Keratinocyte (primary cell): ENCODE results near the gene MAD1L1. TPM values are rescaled to one million over a fixed set of nuclear protein-coding genes. Genes with fewer than 3 reads are reported as not detected.

Experiments used
- DNase-seq: peaks from one replicate; pipeline ENCODE4 v3.0.0-alpha.2; 2011; ENCODE audit warnings: low read depth, missing footprints, low spot score
- FAIRE-seq: peaks from 2 replicates; lab custom pipeline; 2011; peaks lifted over from hg19 to GRCh38; lab: Jason Lieb, UNC
- H2AFZ ChIP-seq: 2 replicates; pipeline ENCODE4 v1.6.0; 2012; ENCODE audit warnings: low read length, control low read depth, inconsistent platforms; ENCODE audit not compliant: control insufficient read depth
- H3K27ac ChIP-seq: 2 replicates; pipeline ENCODE4 v1.5.1; 2011; ENCODE audit warnings: low read length; ENCODE audit not compliant: control insufficient read depth, insufficient read depth
- H3K27me3 ChIP-seq: 3 replicates; pipeline ENCODE4 v1.6.0; 2011; ENCODE audit warnings: low read length; ENCODE audit not compliant: control insufficient read depth, insufficient read depth; ENCODE audit errors: extremely low read depth
- H3K36me3 ChIP-seq, 2 experiments: 2 replicates in 1 of 2; 3 replicates in 1 of 2; pipeline ENCODE4 v1.5.1; 2011; ENCODE audit warnings: low read length in 2 of 2, mild to moderate bottlenecking in 1 of 2; ENCODE audit not compliant: control insufficient read depth in 2 of 2, insufficient read depth in 2 of 2; ENCODE audit errors: extremely low read depth in 1 of 2
- H3K4me1 ChIP-seq: 3 replicates; pipeline ENCODE4 v1.5.1; 2011; ENCODE audit warnings: low read length; ENCODE audit not compliant: control insufficient read depth, insufficient read depth; ENCODE audit errors: extremely low read depth
- H3K4me2 ChIP-seq: 3 replicates; pipeline ENCODE4 v1.6.0; 2011; ENCODE audit warnings: low read depth, low read length; ENCODE audit not compliant: control insufficient read depth, insufficient read depth; ENCODE audit errors: extremely low read depth
- H3K4me3 ChIP-seq, 3 experiments: fragments of 200-600 bp in 1 of 3; sonication (generic) in 1 of 3; 2 replicates in 2 of 3; 3 replicates in 1 of 3; pipeline ENCODE4 v1.5.1; 2011 to 2016; ENCODE audit warnings: low read length in 3 of 3, mild to moderate bottlenecking in 3 of 3, control low read depth in 2 of 3, inconsistent platforms in 1 of 3, low read depth in 1 of 3, mixed read lengths in 1 of 3, mixed run types in 1 of 3, moderate library complexity in 1 of 3; ENCODE audit not compliant: control insufficient read depth in 2 of 3, insufficient read depth in 2 of 3; ENCODE audit errors: extremely low read depth in 1 of 3
- H3K79me2 ChIP-seq: 2 replicates; pipeline ENCODE4 v1.6.0; 2012; ENCODE audit warnings: low read length; ENCODE audit not compliant: control insufficient read depth, insufficient read depth
- H3K9ac ChIP-seq: 3 replicates; pipeline ENCODE4 v1.6.0; 2011; ENCODE audit warnings: low read length; ENCODE audit not compliant: control insufficient read depth, insufficient read depth; ENCODE audit errors: extremely low read depth
- H3K9me1 ChIP-seq: 3 replicates; pipeline ENCODE4 v1.6.0; 2011; ENCODE audit warnings: low read length; ENCODE audit not compliant: control insufficient read depth, insufficient read depth; ENCODE audit errors: extremely low read depth
- H3K9me3 ChIP-seq: 2 replicates; pipeline ENCODE4 v1.5.1; 2012; ENCODE audit warnings: low read depth, low read length; ENCODE audit not compliant: control insufficient read depth
- H4K20me1 ChIP-seq: 3 replicates; pipeline ENCODE4 v1.6.0; 2011; ENCODE audit warnings: low read length; ENCODE audit not compliant: control insufficient read depth, insufficient read depth; ENCODE audit errors: extremely low read depth
- CTCF ChIP-seq, 3 experiments: IDR thresholded peaks in 1 of 3; conservative IDR thresholded peaks in 1 of 3; optimal IDR thresholded peaks in 1 of 3; 2 replicates in 2 of 3; 3 replicates in 1 of 3; pipeline versions ENCODE3 to v1.5.1; 2011; ENCODE audit warnings: low read length in 3 of 3, mild to moderate bottlenecking in 3 of 3, moderate library complexity in 2 of 3, control low read depth in 1 of 3, inconsistent platforms in 1 of 3; ENCODE audit not compliant: insufficient read depth in 2 of 3; ENCODE audit errors: extremely low read depth in 1 of 3
- EZH2 ChIP-seq: IDR thresholded peaks from one replicate; pipeline ENCODE4 v1.6.1; 2012; ENCODE audit warnings: inconsistent platforms, mild to moderate bottlenecking, low read length, moderate library complexity
- dilution Hi-C: fragments of 300-500 bp; cut with MboI; formaldehyde crosslinking; loops from one replicate; pipeline ENCODE4 v1.7.0; 2020; ENCODE audit warnings: low sequenced_read_pairs; ENCODE audit not compliant: extremely low pct_ligation_motif_present
- polyA plus RNA-seq, 5 experiments: library from polyadenylated mRNA; depleted of rRNA in 3 of 5; stranded (reverse) in 3 of 5; stranded (forward) in 1 of 5; unstranded in 1 of 5; fragments of >200 nt; gene quantifications; 1 replicate in 1 of 5; 2 replicates in 3 of 5; 3 replicates in 1 of 5; pipeline versions ENCODE4 v1.2.1 to v1.2.3, GENCODE V29; 2011 to 2012; ENCODE audit warnings: missing spikeins in 2 of 5, low read depth in 1 of 5, low replicate concordance in 1 of 5

MAD1L1 gene
- polyA plus RNA-seq, 1 donor (not counting 4 experiments of a cell fraction or from before 2014, with no cell fraction given), result 18.0 TPM

DNA sequence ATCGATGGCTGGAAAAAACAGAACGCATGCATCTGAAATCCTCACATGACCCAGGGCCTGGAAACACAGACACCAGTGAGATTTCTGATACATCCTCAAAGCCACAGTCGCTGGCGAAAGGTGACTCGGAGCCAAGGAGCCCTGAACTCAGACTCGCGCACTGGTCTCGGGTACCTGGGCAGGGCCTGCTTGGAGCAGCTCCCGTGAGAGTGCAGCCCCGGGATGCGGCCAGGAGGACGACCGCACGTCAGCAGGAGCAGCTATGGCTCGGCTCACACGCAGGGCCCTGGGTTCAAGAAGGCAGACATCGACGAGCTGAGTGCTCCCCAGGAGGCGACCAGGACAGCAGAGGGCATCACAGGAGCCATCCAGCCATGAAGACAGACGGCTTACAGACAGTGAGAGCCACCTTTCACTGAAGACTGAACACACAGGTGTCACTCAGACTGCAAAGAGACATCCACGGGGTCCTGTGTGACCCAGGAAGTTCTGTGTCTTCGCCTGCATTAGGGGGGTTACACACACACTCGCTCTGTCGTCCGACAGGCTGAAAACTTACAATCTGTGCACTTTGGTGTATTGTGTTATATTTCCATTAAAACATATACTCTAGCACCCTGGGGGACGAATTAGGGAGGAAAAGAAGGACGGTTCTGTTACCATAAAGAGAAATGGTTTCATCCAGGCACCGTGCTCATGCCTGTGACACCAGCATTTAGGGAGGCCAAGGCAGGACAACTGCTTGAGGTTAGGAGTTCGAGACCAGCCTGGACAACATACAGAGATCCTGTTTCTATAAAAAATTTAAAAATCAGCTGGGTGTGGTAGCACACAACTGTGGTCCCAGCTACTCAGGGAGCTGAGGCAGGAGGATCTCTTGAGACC is 227.7 kb downstream of the MAD1L1 start:
- Histone ChIP-seq H3K9me3 (no peaks in the 10 kb centered on the region), H3K4me3 (no peak overlapping the region), H3K27me3 (no peaks in the 10 kb centered on the region), H3K36me3 (peaks cover 0 to 1% of the 10 kb centered on the region in 2 experiments), H3K9ac (no peak overlapping the region), H2AFZ (no peak overlapping the region), H3K4me1 (peaks cover 7% of the 10 kb centered on the region), H3K9me1 (no peaks in the 10 kb centered on the region), H3K4me2 (no peak overlapping the region), H3K27ac (no peak overlapping the region), H4K20me1 (no peaks in the 10 kb centered on the region), H3K79me2 (no peaks in the 10 kb centered on the region)
- FAIRE-seq (no peak), DNase-seq (no peak)
- dilution Hi-C loops, result no loop called here
- TF ChIP-seq EZH2 (no peak), CTCF (optimal IDR thresholded peaks at IDR 0.05 in 1 of 3, IDR thresholded peaks at IDR 0.05 in 1 of 3, conservative IDR thresholded peaks at IDR 0.05 in 1 of 3; ENCODE audit: extremely low read depth in 1 of 3, insufficient read depth in 2 of 3, low read length in 3 of 3) (peak in 1 of 3 experiments; percentile 19)

- no peak overlapping the region for H2AFZ ChIP-seq
- H3K9me1 ChIP-seq, result no peaks in the 10 kb centered on the region
- DNase-seq (no peak), FAIRE-seq (no peak)
- dilution Hi-C loops, result no loop called here
- no peak for TF ChIP-seq CTCF (optimal IDR thresholded peaks at IDR 0.05 in 1 of 3, IDR thresholded peaks at IDR 0.05 in 1 of 3, conservative IDR thresholded peaks at IDR 0.05 in 1 of 3; ENCODE audit: extremely low read depth in 1 of 3, insufficient read depth in 2 of 3, low read length in 3 of 3)
- TF ChIP-seq EZH2, result no peak
- H3K27me3 ChIP-seq, result no peaks in the 10 kb centered on the region
- no peak overlapping the region for H3K9ac ChIP-seq
- H3K9me3 ChIP-seq, result no peaks in the 10 kb centered on the region
- H3K4me1 ChIP-seq, result peaks cover 7% of the 10 kb centered on the region
- H3K4me2 ChIP-seq, result no peak overlapping the region
- H4K20me1 ChIP-seq, result no peaks in the 10 kb centered on the region
- H3K4me3 ChIP-seq, result no peak overlapping the region
- no peak overlapping the region for H3K27ac ChIP-seq
- peaks cover 0 to 1% of the 10 kb centered on the region in 2 experiments for H3K36me3 ChIP-seq
- H3K79me2 ChIP-seq, result no peaks in the 10 kb centered on the region
Observed at GRCh38 chr7:2003931-2004812, 228.6 kb downstream of the MAD1L1 start.
